ENCODE results near the gene LRRC2. TPM values are rescaled to one million over a fixed set of nuclear protein-coding genes. Genes with fewer than 3 reads are reported as not detected.
A peak's percentile ranks its signal among the peaks of the same experiment; 100 is the strongest.
"Not testable (repeated sequence)": the region's sequence is repeated elsewhere in the genome, so short reads cannot be mapped to it uniquely, and the experiment has no call there.

LRRC2 gene
- polyA plus RNA-seq, 3 donors, result 1.4 to 2.9 (median 2.1) TPM

- peak; percentile 49 for DNase-seq
These were observed 7.7 kb downstream of the LRRC2 start for GRCh38 chr3:46558184-46559043.

- no peak for DNase-seq
These were observed 8.3 kb downstream of the LRRC2 start for GRCh38 chr3:46557814-46558183.

GRCh38 chr3:46553154-46553553 lies 12.9 kb downstream of the LRRC2 start:
- no peak for DNase-seq

DNA sequence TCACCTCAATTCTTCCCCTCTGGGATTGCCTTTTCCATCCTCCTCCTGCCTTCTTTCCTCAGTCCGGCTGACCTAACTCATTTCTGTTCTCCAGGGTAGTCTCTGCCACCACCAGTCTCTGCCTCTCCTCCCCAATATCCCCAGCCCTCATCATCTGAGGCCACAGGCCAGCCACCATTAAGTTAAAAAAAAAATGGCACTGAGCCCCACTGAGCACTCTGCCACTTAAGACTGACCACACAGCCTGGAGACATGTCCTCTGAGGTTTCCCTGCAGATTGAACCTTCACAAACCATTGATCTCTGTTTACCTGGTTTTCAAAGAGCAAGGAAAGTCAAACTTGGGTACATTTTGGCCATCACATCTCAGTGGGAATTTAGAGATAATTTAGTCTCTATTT lies 13.6 kb downstream of the LRRC2 start:
- DNase-seq, result no peak

DNA sequence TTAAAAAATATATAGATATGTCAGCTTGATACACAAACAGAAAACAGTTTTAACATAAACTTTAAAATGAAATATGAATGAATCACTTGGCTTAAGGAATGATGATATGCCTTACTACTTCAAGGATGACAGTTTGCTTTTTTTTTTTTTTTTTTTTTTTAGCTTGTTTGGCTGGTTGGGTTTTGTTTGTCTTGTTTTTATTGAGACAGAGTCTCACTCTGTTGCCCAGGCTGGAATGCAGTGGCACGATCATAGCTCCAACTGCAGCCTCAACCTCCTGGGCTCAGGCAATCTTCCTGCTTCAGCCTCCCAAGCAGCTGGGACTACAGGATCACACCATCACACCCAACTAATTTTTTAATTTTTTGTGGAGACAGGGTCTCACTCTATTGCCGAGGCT lies 14.5 kb downstream of the LRRC2 start:
- no peak for DNase-seq

DNA sequence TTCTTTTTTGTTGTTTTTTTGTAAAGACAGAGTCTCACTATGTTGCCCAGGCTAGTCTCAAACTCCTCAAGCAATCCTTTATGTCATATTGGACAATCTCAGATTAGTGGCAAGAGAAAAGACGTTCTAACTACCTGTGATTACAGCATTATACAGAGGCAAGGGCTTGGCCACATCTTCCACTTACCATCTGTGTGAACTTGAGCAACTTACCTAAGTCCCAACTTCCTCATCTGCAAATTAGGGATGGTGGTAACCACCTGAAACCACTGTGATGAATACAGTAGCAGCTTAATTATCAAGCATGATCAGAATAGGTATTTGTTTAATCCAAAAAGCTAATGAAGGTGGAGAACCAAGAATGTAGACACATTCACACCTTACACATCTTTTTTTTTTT lies 16.1 kb downstream of the LRRC2 start:
- DNase-seq, result no peak

DNA sequence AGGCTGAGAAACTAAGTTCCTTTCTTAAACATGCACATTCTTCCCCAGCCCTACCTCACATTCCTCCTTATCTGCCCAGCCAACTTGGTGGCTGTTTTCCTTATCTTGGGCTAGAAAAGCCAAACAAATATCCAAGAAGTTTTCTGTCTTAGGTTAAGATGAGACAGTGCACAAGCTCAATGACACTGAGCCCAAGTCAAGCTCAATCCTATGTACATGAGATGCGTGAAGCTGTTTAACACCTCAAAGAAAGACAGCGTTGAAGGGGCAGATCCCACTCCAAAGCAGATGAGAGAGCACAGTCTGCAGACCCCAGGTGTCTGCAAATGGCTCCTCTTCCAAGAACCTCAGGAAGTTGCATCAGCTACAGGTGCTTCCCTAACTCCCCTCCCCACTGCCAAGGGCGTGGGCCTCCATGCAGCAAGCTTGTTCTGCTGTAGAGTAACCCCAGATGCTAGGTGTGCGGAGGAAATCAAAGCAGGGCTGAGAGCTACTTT lies 16.6 kb downstream of the LRRC2 start:
- no peak for DNase-seq

DNA sequence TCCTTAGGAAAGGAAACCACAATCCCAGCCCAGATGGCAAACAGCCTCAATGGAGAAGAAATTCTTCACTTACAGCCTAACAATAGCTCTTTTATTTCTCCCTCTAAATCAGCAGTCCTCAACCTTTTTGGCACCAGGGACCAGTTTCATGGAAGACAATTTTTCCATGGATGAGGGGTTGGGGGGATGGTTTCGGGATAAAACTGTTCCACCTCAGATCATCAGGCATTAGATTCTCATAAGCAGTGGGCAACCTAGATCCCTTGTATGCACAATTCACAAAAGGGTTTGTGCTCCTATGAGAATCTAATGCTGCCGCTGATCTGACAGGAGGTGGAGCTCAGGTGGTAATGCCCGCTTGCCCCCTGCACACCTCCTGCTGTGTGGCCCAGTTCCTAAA lies 17.5 kb downstream of the LRRC2 start:
- DNase-seq, result not testable (repeated sequence)

DNA sequence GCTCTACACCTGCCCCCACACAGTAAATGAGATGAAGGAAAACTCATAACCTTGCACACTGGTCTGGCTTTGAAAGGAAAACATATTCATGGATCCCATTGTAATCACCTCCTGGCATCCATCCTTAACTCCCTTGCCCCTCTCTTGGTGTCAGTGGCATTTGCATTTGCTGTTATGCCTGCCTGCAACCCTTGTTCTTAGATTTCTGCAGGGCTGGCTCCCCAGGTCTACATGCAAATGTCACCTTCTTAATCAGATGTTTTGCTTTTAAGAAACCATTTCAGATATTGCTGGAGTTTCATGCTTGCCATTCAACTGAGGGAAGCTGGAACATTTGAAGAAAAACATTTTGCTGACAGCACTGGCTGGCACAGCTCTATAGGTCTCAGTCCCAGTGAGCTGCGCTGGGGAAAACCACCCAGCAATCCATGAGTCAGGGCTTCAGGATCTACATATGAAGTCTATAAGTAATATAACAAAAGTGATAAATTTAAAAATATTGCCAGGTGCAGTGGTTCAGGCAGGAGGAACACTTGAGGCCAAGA lies 19.1 kb downstream of the LRRC2 start:
- DNase-seq, result no peak

DNA sequence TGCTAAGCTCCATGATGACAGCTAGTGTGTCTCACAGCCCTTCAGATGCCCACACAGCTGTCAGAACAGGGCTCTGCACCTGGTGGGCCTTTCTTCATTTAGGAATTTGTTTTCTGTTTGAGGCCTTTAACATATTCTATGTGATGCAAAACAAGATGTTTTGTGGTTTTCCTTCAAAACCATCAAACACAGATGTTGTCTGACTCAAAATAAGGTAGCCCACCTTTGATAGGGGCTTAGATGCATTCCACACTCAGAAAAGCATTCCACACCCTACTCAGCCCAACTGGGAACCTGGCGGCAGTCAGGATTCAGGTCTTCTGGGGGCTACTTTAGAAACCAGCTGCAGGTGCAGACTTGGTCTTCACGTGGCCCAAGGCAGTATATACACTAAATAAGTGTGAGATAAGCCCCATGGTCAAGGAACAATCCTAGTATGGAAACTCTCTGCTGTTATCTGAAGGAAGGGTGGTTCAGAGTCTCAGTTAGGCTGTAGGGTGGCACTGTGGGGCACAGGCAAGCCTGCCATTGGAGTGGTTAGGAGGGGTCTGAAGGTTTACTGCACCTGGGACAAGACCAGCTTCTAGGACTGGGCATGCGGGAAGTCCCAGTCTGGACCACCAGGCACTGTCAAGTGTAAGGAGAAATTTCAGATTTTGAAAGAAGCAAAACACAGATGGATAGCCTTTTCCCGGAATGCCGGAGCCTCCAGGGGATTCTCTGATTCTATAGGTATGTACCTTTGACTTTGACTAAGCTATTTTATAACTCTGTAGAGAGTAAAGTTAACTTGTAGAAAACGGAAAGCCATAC lies 20.1 kb downstream of the LRRC2 start:
- DNase-seq, result no peak

DNA sequence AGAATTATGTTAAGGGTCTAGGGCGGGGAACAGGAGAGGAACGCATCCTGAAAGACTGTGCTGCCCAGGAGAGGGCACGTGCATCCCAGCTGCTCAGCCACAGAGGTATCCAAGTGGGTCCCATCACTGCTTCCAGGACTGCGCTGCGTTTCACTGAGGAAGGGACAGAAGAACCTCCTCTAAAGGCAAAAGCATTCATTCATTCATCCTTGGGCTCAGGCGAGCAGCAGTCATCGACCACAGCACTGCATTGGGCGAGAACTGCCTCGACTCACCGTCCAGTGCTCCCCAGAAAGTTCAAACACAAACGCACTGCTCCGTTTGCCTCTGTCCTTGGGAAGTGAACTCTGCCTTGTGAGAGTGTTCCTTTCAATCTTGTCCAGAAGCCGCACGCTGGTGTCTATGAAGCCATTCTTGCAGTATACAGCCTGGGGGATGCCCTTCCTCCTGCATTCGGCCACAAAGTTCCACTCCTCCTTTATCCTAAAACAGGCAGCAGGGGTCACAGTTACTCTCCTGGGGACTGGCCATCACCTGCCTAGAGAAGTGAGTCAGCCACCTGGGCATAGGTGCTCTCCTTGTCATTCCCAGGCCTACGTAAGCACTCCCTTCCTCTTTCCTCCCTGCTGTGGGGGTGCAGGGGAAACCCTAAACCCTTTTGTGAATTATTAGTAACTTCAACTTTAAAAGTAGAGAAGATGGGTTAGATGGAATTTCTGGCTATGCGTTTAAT lies 21.2 kb downstream of the LRRC2 start:
- DNase-seq, result no peak

- no peak for DNase-seq
These were observed 23.3 kb downstream of the LRRC2 start for GRCh38 chr3:46542801-46543201.

DNA sequence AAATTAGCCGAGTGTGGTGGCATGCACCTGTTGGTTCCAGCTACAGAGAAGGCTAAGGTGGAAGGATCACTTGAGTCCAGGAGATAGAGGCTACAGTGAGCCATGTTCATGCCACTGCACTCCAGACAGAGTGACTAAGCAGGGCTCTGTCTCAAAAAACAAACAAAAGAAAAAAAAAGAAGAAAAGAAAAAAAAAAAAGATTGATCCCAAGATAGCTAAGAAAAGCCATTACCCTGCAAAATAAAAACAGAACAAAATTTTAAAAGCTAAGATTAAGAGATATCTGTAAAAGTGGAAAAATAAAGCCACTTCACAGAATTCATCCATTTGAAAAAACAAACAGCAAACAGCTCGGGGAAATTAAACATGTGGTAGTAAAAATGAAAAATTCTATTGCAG lies 23.8 kb downstream of the LRRC2 start:
- DNase-seq, result no peak

- DNase-seq, result no peak
These were observed 24.3 kb downstream of the LRRC2 start for GRCh38 chr3:46541835-46542234.

DNA sequence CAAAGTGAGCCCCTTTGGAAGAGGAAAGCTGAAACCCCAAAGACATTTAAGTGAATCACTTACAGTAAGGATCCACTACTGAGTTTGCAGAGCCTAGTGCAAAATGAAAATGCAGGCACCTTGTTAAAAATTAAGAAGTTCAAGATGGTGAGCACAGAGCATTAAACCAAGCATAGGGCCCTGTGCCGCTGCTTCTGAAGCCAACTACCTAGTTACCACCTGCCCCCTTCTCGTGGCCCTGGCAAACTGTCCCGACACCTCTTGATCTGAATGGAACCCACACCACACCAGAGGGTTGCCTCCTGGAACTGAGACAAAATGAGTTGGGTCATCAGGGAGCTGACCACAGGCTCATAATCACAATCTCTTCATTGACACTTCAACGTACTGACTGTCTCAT lies 25.6 kb downstream of the LRRC2 start:
- no peak for DNase-seq

- no peak for DNase-seq
These were observed 26.6 kb downstream of the LRRC2 start for GRCh38 chr3:46539443-46540005.

DNA sequence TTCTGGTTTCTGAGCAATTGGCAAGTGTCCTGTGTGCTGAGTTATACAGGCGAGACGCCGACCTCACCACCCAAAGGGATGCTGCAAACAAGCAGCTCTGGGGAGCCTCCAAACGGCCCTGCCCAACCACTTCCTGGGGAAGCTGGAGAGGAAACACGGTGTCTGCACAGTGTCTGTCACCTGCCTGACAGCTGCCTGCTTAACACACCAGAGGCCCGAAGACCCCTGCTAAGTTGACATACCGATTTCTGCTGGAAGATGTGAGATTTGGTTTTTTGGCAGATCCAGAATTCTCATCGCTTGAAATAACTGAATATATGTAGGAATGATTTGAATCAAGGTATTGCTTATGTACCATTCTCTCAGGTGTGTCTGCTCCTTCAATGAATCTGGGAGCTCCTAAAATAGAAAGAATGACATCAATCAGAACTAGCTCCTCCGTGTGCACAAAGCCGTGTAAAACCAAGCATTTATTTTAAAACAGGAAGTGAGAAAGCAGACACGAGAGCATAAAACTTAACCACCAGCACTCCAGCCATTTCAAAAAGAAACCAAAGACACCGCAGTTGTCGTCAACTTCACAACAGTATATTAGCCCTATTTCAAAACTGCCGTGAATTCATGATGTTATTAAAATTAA lies 27.2 kb downstream of the LRRC2 start:
- no peak for DNase-seq

- DNase-seq, result not testable (repeated sequence)
These were observed 27.7 kb downstream of the LRRC2 start for GRCh38 chr3:46538425-46538802.

DNA sequence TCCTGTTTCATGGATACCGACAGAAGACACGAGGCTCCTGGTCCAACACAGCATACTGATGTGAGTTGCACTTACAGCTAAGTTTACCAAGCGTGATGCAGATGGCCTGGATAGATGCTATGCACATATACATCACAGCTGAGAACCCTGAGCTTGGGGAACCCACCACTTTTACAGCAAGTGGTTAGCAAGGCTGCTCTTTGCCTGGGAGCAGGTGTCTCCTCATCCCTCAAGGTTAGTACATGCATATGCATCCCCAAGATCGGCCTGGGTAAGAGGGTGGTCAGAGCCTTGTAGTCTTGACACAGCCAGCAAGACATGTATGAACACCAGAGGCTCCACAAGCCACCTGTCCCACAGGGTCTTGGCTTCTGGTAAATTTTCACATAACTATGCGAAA lies 28.3 kb downstream of the LRRC2 start:
- DNase-seq, result no peak

DNA sequence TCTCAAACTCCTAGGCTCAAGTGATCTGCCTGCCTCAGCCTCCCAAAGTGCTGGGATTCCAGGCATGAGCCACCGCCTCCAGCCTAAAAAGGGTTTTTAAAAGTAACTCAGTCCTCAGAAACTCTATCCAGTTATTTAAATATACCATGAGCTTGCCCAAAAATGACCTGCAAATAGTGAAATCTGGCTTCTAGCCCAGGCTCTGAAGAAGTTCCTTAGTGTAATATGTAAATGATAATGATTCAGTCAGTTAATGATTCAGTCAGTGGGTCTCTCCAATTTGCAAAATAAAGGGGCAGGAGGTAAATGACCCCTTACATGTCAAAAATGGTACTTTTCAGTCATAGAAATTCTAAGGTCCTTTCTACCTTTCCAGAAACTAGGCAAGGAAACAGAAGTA lies 28.8 kb downstream of the LRRC2 start:
- DNase-seq, result no peak

- DNase-seq, result no peak
These were observed 29.3 kb downstream of the LRRC2 start for GRCh38 chr3:46536758-46537157.

Data from renal pelvis (tissue), 4 donors.